ENCODE results near the gene ORC2.
"Not testable (repeated sequence)": the region's sequence is repeated elsewhere in the genome, so short reads cannot be mapped to it uniquely, and the experiment has no call there.

The ORC2 gene

GRCh38 chr2:200930947-200931626 is 32.4 kb downstream of the ORC2 start:
- no peak for DNase-seq

GRCh38 chr2:200929334-200930249 is 33.9 kb downstream of the ORC2 start:
- DNase-seq = no peak

GRCh38 chr2:200922439-200922838 is 41.0 kb downstream of the ORC2 start:
- DNase-seq = no peak

- DNase-seq = no peak
Measured at GRCh38 chr2:200913654-200914053, 49.8 kb downstream of the ORC2 start.

- DNase-seq = no peak
Measured at GRCh38 chr2:200909958-200910357, 53.5 kb downstream of the ORC2 start.

GRCh38 chr2:200905618-200906296 is 57.7 kb downstream of the ORC2 start:
- no peak for DNase-seq

GRCh38 chr2:200901459-200902072 is 61.9 kb downstream of the ORC2 start:
- DNase-seq = peak; percentile 68

GRCh38 chr2:200899482-200899881 is 64.0 kb downstream of the ORC2 start:
- no peak for DNase-seq

GRCh38 chr2:200888704-200889625 is 74.5 kb downstream of the ORC2 start, which contains the start of the genes NIF3L1 and PPIL3:
TSS of gene NIF3L1 (plus strand) at chr2:200889371. CDS start at chr2:200891944, 2,573 bp downstream.
TSS of gene PPIL3 (minus strand) at chr2:200889077. CDS start at chr2:200887615, 1,462 bp downstream.
- peak; percentile 88 for DNase-seq

GRCh38 chr2:200881715-200882249 is 81.7 kb downstream of the ORC2 start:
- DNase-seq = not testable (repeated sequence)

GRCh38 chr2:200878289-200878880 is 85.1 kb downstream of the ORC2 start:
- DNase-seq = no peak

- no peak for DNase-seq
Measured at GRCh38 chr2:200877443-200877842, 86.0 kb downstream of the ORC2 start.

- DNase-seq = no peak
Measured at GRCh38 chr2:200873560-200873959, 89.9 kb downstream of the ORC2 start.

- no peak for DNase-seq
Measured at GRCh38 chr2:200871151-200871550, 92.3 kb downstream of the ORC2 start.

GRCh38 chr2:200869014-200869413 is 94.4 kb downstream of the ORC2 start:
- no peak for DNase-seq

- DNase-seq = peak; percentile 71
Measured at GRCh38 chr2:200864176-200865034, 99.1 kb downstream of the ORC2 start, which contains the start of gene CLK1. TSS of gene CLK1 (minus strand) at chr2:200864658. CDS start at chr2:200861862, 2,796 bp downstream.

GRCh38 chr2:200863782-200864175 is 99.7 kb downstream of the ORC2 start:
- DNase-seq = no peak

GRCh38 chr2:200862532-200863000 is 100.9 kb downstream of the ORC2 start:
- DNase-seq = no peak

- DNase-seq = no peak
Measured at GRCh38 chr2:200861617-200862155, 101.8 kb downstream of the ORC2 start.
